Measurements from ENCODE around the gene RSKR.

Gene RSKR

DNA sequence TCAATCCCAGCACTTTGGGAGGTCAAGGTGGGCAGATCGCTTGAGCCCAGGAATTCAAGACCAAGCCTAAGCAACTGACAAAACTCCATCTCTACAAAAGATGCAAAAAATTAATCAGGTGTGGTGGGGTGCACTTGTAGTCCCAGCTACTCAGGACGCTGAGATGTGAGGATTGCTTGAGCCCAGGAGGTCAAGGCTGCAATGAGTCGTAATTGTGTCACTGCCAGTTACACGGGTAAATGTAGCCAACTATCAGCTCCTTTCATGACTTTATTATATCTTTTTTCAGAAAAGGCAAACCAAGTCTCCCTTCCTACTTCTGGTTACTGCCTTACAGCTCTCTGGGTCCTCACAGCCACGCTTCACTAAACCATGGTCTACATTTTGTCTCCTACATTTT lies 43.8 kb upstream of the RSKR start:
- H3K9ac ChIP-seq: no peak overlapping the region
- TF ChIP-seq CTCF (IDR thresholded peaks at IDR 0.05): no peak
- H3K4me3 ChIP-seq (ENCODE audit: low read depth, low read length): no peak overlapping the region
- no peak overlapping the region for H2AFZ ChIP-seq
- no peaks in the 10 kb centered on the region for H3K27me3 ChIP-seq (ENCODE audit: control insufficient read depth, insufficient read depth, low read length)
- H3K4me1 ChIP-seq: peaks cover under 1% of the 10 kb centered on the region
- H3K79me2 ChIP-seq: peaks cover 51% of the 10 kb centered on the region
- no peak overlapping the region for H3K27ac ChIP-seq
- no peaks in the 10 kb centered on the region for H3K9me3 ChIP-seq (ENCODE audit: control insufficient read depth, low read length)
- no peak overlapping the region for H3K4me2 ChIP-seq (ENCODE audit: low read length)
- H3K36me3 ChIP-seq (ENCODE audit: control insufficient read depth, insufficient read depth, low read length): no peaks in the 10 kb centered on the region

DNA sequence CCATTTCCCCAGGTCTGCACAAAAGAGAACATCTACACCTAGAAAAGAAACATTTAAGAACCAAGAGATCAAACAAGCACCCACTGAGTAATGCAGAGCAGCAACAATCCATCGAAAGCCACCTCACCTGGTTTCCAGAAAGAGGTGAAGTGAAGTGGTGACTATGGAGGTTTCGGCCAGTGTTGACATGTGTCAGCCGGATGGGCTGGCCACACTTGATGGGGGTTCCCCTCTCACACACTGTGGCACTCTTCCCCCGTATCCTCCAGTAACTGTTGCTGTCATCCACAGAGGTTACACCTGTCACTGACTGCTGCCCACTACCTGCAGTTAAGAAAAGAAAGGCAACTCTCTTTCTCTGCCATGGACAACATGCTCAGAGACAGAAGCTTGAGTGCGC lies 41.2 kb upstream of the RSKR start:
- H2AFZ ChIP-seq: no peak overlapping the region
- H3K9ac ChIP-seq: no peak overlapping the region
- H3K4me2 ChIP-seq (ENCODE audit: low read length): no peak overlapping the region
- H3K27ac ChIP-seq: no peak overlapping the region
- no peaks in the 10 kb centered on the region for H3K36me3 ChIP-seq (ENCODE audit: control insufficient read depth, insufficient read depth, low read length)
- H3K9me3 ChIP-seq (ENCODE audit: control insufficient read depth, low read length): no peaks in the 10 kb centered on the region
- peaks cover 40% of the 10 kb centered on the region for H3K79me2 ChIP-seq
- H3K27me3 ChIP-seq (ENCODE audit: control insufficient read depth, insufficient read depth, low read length): no peaks in the 10 kb centered on the region
- H3K4me3 ChIP-seq (ENCODE audit: low read depth, low read length): no peak overlapping the region
- H3K4me1 ChIP-seq: no peaks in the 10 kb centered on the region
- TF ChIP-seq CTCF (IDR thresholded peaks at IDR 0.05): no peak

DNA sequence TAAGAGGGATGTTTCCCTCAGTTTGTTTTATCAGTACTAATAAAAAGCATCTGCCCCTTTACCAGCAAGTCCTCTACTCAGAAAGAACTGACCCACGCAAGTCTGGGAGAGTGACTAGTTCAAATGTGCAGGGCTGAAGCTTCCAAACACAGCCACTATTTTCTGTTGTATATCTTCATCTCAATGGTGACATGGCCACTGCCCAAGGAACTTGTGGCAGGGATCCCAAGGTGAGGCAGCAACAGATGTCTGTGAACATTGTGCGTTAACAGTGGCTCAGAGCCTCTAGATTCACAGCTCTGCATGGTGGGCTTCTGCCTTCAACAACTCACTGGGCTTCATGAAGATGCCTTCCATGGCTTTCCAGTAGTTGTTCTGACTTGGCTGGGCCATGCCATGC lies 34.7 kb upstream of the RSKR start:
- Histone ChIP-seq H3K36me3 (ENCODE audit: control insufficient read depth, insufficient read depth, low read length) (no peaks in the 10 kb centered on the region), H3K4me2 (ENCODE audit: low read length) (no peak overlapping the region), H2AFZ (no peak overlapping the region), H3K4me3 (ENCODE audit: low read depth, low read length) (no peak overlapping the region), H3K9me3 (ENCODE audit: control insufficient read depth, low read length) (no peaks in the 10 kb centered on the region), H3K79me2 (peaks cover 31% of the 10 kb centered on the region), H3K27me3 (ENCODE audit: control insufficient read depth, insufficient read depth, low read length) (no peaks in the 10 kb centered on the region), H3K27ac (no peak overlapping the region), H3K9ac (no peak overlapping the region), H3K4me1 (peaks cover 16% of the 10 kb centered on the region)
- no peak for TF ChIP-seq CTCF (IDR thresholded peaks at IDR 0.05)

DNA sequence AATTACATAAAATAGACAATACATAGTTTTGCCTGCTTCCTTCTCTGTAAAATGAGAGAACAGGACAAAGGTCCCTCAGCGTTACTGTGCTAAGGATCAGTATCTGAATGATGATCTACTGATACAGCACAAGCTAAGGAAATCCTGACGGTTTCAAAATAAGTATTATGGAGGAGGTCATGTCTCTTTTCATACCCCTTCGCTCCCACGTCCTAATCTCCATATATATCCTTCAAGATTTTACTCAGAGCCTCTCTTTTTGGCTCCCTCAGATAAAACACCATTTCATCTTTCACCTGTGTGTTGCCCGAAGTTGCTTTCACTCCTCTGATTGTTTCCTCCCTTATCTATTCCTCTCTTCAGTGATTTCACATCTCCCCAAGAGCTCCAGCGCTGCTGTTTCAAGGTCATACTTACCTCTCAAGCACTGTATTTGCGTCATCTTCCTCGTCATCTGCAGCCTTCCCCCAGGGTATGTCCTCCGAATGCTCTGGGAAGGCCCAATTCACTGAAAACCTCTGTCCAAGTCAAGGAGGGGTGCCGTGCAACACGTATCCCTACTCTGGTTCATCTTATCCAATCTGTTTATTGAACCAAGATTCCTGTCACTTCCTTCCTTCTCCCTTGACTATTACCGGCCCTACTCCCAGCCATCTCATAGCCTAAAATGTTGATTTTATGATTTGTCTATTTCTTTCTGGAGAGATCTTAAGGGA lies 32.2 kb upstream of the RSKR start:
- Histone ChIP-seq H3K4me1 (peaks cover 16% of the 10 kb centered on the region), H3K79me2 (peaks cover 27% of the 10 kb centered on the region), H3K36me3 (ENCODE audit: control insufficient read depth, insufficient read depth, low read length) (no peaks in the 10 kb centered on the region), H3K9me3 (ENCODE audit: control insufficient read depth, low read length) (no peaks in the 10 kb centered on the region), H2AFZ (peak overlapping the region; percentile 68), H3K4me2 (ENCODE audit: low read length) (peak overlapping the region; percentile 57), H3K27ac (peak overlapping the region; percentile 88), H3K27me3 (ENCODE audit: control insufficient read depth, insufficient read depth, low read length) (no peaks in the 10 kb centered on the region), H3K9ac (no peak overlapping the region), H3K4me3 (ENCODE audit: low read depth, low read length) (peak overlapping the region; percentile 63)
- no peak for TF ChIP-seq CTCF (IDR thresholded peaks at IDR 0.05)

GRCh38 chr17:28645576-28645939 lies 31.6 kb upstream of the RSKR start:
- Histone ChIP-seq H2AFZ (peak overlapping the region; percentile 68), H3K4me2 (ENCODE audit: low read length) (peak overlapping the region; percentile 93), H3K79me2 (peaks cover 27% of the 10 kb centered on the region), H3K4me3 (ENCODE audit: low read depth, low read length) (peak overlapping the region; percentile 63), H3K9ac (no peak overlapping the region), H3K27me3 (ENCODE audit: control insufficient read depth, insufficient read depth, low read length) (no peaks in the 10 kb centered on the region), H3K36me3 (ENCODE audit: control insufficient read depth, insufficient read depth, low read length) (no peaks in the 10 kb centered on the region), H3K9me3 (ENCODE audit: control insufficient read depth, low read length) (no peaks in the 10 kb centered on the region), H3K4me1 (peaks cover 16% of the 10 kb centered on the region), H3K27ac (peak overlapping the region; percentile 88)
- TF ChIP-seq CTCF (IDR thresholded peaks at IDR 0.05): no peak

Measured in parathyroid adenoma (tissue), 2 donors.